ENCODE results near the gene RNF25.

RNF25 gene

DNA sequence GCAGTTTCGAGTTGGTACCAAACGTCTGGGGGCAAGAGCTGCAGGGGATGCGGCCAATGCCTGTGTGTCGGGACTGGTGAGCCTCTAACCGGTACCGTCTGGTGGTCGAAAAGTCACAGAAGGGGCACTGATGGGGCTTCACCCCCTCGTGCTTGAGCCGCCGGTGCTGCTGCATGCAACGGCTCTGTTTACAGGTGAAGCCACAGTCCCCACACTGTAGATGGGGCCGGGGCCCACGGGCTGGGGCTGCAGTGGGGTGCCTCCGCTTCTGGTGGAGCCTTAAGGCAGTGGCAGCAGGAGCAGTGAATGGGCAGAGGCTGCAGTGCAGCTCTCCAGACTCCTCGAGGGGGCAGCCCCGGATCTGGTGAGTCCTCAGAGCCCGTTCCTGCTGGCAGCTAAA, 29.0 kb downstream of the RNF25 start:
- no peak for DNase-seq (ENCODE audit: low spot score)
- TF ChIP-seq CTCF (IDR thresholded peaks at IDR 0.05; ENCODE audit: extremely low read depth, missing control alignments), result no peak

GRCh38 chr2:218642121-218642656, 29.6 kb downstream of the RNF25 start:
- TF ChIP-seq CTCF (IDR thresholded peaks at IDR 0.05; ENCODE audit: extremely low read depth, missing control alignments), result no peak
- DNase-seq (ENCODE audit: low spot score), result no peak

- no peak for DNase-seq (ENCODE audit: low spot score)
- no peak for TF ChIP-seq CTCF (IDR thresholded peaks at IDR 0.05; ENCODE audit: extremely low read depth, missing control alignments)
Measured at GRCh38 chr2:218638372-218638771, 33.4 kb downstream of the RNF25 start.

DNA sequence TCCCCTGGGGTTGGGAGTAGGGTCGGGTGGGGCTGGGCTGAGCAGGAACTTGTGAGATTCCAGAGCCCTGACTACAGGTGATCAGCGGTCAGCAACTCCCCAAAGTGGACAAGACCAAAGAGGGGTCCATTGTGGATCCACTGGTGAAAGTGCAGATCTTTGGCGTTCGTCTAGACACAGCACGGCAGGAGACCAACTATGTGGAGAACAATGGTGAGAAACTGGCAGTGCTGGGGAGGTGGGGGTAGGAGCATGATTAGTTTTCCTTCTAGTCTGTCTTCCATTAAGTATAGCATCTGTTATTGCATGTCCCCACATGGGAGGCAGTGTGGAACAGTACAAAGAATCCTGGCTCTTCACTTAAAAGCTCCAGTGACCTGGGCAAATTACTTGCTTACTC, 36.1 kb downstream of the RNF25 start:
- no peak for TF ChIP-seq CTCF (IDR thresholded peaks at IDR 0.05; ENCODE audit: extremely low read depth, missing control alignments)

DNA sequence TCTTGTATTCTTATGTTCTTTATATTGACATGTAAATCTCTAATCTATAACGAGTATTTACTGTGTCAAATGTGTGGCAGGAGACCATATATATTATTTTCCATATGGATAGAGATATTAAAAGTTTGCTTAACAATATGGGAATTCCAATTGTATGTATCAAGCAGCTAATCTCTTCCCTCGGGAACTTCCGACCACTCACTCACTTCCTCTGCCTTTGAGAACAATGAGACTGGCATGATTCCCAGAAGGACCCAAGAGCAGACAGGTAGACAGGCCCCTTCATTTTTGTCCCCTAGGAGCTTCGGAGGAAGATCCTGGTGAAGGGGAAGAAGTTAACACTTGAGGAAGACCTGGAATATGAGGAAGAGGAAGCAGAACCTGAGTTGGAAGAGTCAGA, 40.0 kb downstream of the RNF25 start:
- DNase-seq (ENCODE audit: low spot score), result no peak
- TF ChIP-seq CTCF (IDR thresholded peaks at IDR 0.05; ENCODE audit: extremely low read depth, missing control alignments), result no peak

More for the DNA sequence above, 36.1 kb downstream of the RNF25 start:
- DNase-seq (ENCODE audit: low spot score), result no peak

GRCh38 chr2:218627939-218628338, 43.9 kb downstream of the RNF25 start:
- no peak for TF ChIP-seq CTCF (IDR thresholded peaks at IDR 0.05; ENCODE audit: extremely low read depth, missing control alignments)
- DNase-seq (ENCODE audit: low spot score), result no peak

GRCh38 chr2:218626369-218626768, 45.4 kb downstream of the RNF25 start:
- TF ChIP-seq CTCF (IDR thresholded peaks at IDR 0.05; ENCODE audit: extremely low read depth, missing control alignments), result no peak
- DNase-seq (ENCODE audit: low spot score), result no peak

Data from GM20000 (cell line).